ENCODE results near the gene LDB2.

DNA sequence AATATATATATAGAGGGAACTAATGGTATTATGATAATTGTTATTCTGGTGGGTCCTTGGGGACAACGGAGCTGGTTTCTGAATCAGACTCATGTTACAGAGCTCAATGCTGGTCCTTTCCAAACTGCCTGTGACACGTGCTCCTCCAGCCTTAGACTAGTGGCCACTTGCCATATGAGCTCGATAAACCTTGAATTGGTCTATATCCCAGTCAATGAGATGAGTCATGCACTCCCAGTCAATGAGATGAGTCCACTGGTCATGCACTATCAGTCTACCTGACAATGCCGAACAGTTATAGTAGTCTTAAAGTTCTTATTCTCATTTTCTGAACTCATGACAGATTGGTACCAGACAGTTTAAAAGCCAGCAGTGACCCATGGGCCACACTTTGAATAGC is 325.2 kb downstream of the LDB2 start:
- TF ChIP-seq POLR2A (IDR thresholded peaks at IDR 0.05; ENCODE audit: low read depth) (no peak), EP300 (IDR thresholded peaks at IDR 0.05) (no peak), POLR2AphosphoS5 (IDR thresholded peaks at IDR 0.05) (no peak)
- TF ChIP-seq, protein P1, sequence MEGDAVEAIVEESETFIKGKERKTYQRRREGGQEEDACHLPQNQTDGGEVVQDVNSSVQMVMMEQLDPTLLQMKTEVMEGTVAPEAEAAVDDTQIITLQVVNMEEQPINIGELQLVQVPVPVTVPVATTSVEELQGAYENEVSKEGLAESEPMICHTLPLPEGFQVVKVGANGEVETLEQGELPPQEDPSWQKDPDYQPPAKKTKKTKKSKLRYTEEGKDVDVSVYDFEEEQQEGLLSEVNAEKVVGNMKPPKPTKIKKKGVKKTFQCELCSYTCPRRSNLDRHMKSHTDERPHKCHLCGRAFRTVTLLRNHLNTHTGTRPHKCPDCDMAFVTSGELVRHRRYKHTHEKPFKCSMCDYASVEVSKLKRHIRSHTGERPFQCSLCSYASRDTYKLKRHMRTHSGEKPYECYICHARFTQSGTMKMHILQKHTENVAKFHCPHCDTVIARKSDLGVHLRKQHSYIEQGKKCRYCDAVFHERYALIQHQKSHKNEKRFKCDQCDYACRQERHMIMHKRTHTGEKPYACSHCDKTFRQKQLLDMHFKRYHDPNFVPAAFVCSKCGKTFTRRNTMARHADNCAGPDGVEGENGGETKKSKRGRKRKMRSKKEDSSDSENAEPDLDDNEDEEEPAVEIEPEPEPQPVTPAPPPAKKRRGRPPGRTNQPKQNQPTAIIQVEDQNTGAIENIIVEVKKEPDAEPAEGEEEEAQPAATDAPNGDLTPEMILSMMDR (IDR thresholded peaks at IDR 0.05), result no peak
